ENCODE results near the gene SLC23A3.

GRCh38 chr2:219218217-219218731 is 48.4 kb upstream of the SLC23A3 start:
- TF ChIP-seq CTCF (IDR thresholded peaks at IDR 0.05) (no peak), POLR2A (IDR thresholded peaks at IDR 0.05) (no peak)

All from lower leg skin (tissue), 3 donors.